HepG2 (cell line): ENCODE results near the gene S1PR5. TPM values are rescaled to one million over a fixed set of nuclear protein-coding genes. Genes with fewer than 3 reads are reported as not detected.

ENCODE experiments used
- ARHGAP35 ChIP-seq: sonication (generic); formaldehyde crosslinking; IDR thresholded peaks from 2 replicates; pipeline ENCODE4 v1.9.0; 2022; ENCODE audit warnings: mild to moderate bottlenecking, inconsistent platforms, moderate library complexity, missing genetic modification reagents, borderline replicate concordance
- CREM ChIP-seq, 2 experiments: sonication (generic) in 1 of 2; formaldehyde crosslinking in 1 of 2; IDR thresholded peaks; 2 replicates each; pipeline versions ENCODE4 v1.4.0 to v1.6.1; 2016 to 2020; ENCODE audit warnings: antibody characterized with exemption in 1 of 2, mild to moderate bottlenecking in 1 of 2, missing genetic modification reagents in 1 of 2
- FLYWCH1 ChIP-seq: sonication (generic); formaldehyde crosslinking; IDR thresholded peaks from 2 replicates; pipeline ENCODE4 v1.8.1; 2023; ENCODE audit warnings: mild to moderate bottlenecking, missing genetic modification reagents
- FOSL2 ChIP-seq: sonication (generic); formaldehyde crosslinking; IDR thresholded peaks from 2 replicates; pipeline ENCODE4 v1.4.0; 2020; ENCODE audit warnings: missing genetic modification reagents
- ISL2 ChIP-seq: sonication (generic); formaldehyde crosslinking; IDR thresholded peaks from 2 replicates; pipeline ENCODE4 v1.5.0; 2020; ENCODE audit warnings: missing genetic modification reagents
- KDM1A ChIP-seq: IDR thresholded peaks from 2 replicates; pipeline ENCODE4 v1.6.1; 2016; ENCODE audit warnings: missing compliant biosample characterization
- NCOA5 ChIP-seq: sonication (generic); formaldehyde crosslinking; IDR thresholded peaks from 2 replicates; pipeline ENCODE4 v1.4.0; 2020; ENCODE audit warnings: missing genetic modification reagents
- TEAD3 ChIP-seq: optimal IDR thresholded peaks from 2 replicates; pipeline ENCODE3; 2016; ENCODE audit warnings: borderline replicate concordance
- TOPORS ChIP-seq: sonication (generic); formaldehyde crosslinking; IDR thresholded peaks from 2 replicates; pipeline ENCODE4 v1.8.0; 2023; ENCODE audit warnings: mild to moderate bottlenecking, missing genetic modification reagents
- U2AF2 ChIP-seq: fragments of 200-400 bp; formaldehyde crosslinking; IDR thresholded peaks from 2 replicates; pipeline ENCODE4 v1.6.1; 2017; ENCODE audit warnings: low read depth, mild to moderate bottlenecking, low read length
- ZNF33B ChIP-seq: sonication (generic); formaldehyde crosslinking; IDR thresholded peaks from 2 replicates; pipeline ENCODE4 v1.5.1; 2020; ENCODE audit warnings: mild to moderate bottlenecking, missing genetic modification reagents
- polyA plus RNA-seq, 8 experiments: library from polyadenylated mRNA; depleted of rRNA in 3 of 8; stranded (reverse) in 7 of 8; unstranded in 1 of 8; fragments of >200 nt; fragmentation: Illumina TruSeq in 4 of 8; extraction: Trizol in 4 of 8; gene quantifications; 2 replicates each; pipeline versions ENCODE4 v1.2.1 to v1.2.3, GENCODE V29; 2011 to 2016; ENCODE audit warnings: low read depth in 4 of 8, missing spikeins in 1 of 8, mixed read lengths in 1 of 8; ENCODE audit not compliant: insufficient read depth in 1 of 8
- total RNA-seq, 5 experiments: library from RNA; depleted of rRNA; stranded (reverse); fragments of >200 nt; fragmentation: Illumina TruSeq; extraction: Trizol; gene quantifications; 2 replicates each; pipeline ENCODE4 v1.2.3, GENCODE V29; 2016; ENCODE audit warnings: low read depth in 1 of 5
- TF ChIP-seq, protein P1 (sequence below): sonication (generic); formaldehyde crosslinking; IDR thresholded peaks from 2 replicates; pipeline ENCODE4 v1.5.0; 2020; ENCODE audit warnings: mild to moderate bottlenecking, low read depth, missing genetic modification reagents, borderline replicate concordance
- TF ChIP-seq, protein P2 (sequence below): sonication (generic); formaldehyde crosslinking; IDR thresholded peaks from 2 replicates; pipeline ENCODE4 v1.5.0; 2020; ENCODE audit warnings: mild to moderate bottlenecking, missing genetic modification reagents, borderline replicate concordance
- TF ChIP-seq, protein P3 (sequence below): sonication (generic); formaldehyde crosslinking; IDR thresholded peaks from 2 replicates; pipeline ENCODE4 v1.8.0; 2022; ENCODE audit warnings: mild to moderate bottlenecking, missing genetic modification reagents, moderate library complexity
- TF ChIP-seq, protein P4 (sequence below): IDR thresholded peaks from 2 replicates; pipeline ENCODE4 v1.6.1; 2016; ENCODE audit warnings: low read depth, missing genetic modification reagents, missing compliant biosample characterization
- TF ChIP-seq, protein P5 (sequence below): sonication (generic); formaldehyde crosslinking; IDR thresholded peaks from 2 replicates; pipeline ENCODE4 v1.8.0; 2022; ENCODE audit warnings: low read depth, missing genetic modification reagents

The S1PR5 gene
- total and polyA plus RNA-seq, 2 of the 13 experiments (the other 11 are each of a cell fraction or from before 2014, with no cell fraction given): 0.04 TPM; not detected in 1

DNA sequence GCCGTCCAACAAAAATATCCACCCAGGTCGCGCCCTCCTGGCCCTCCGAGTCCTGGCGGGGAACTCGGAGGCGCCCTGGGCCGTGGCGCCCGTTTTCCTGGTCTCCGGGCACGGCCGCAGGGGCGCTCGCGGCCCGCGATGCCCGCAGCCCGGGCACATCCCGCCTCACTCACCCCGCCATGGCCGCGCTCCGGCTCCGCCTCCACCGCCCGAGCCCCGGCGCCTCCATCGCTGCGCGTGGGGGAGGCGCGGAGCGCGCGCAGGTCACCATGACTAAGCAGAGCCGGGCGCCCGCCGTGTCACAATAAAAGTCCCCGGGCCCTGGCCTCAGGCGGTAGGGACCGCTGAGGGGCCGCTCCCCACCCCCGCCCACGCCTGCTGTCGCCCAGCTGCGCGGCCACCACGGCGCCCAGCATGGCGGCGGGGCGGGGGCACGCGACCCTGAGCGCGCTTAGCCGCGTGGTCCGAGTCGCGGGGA lies 14.7 kb downstream of the S1PR5 start (continued):
- TF ChIP-seq CREM (IDR thresholded peaks at IDR 0.05) (no peak), CREM (CRISPR knock-in tag; IDR thresholded peaks at IDR 0.05) (no peak), NCOA5 (CRISPR knock-in tag) (no peak), TEAD3 (no peak), U2AF2 (no peak), ARHGAP35 (CRISPR knock-in tag) (no peak), ISL2 (CRISPR knock-in tag) (no peak), TOPORS (CRISPR knock-in tag) (peak; percentile 77; the same call in 1 of the 2 replicates), ZNF33B (CRISPR knock-in tag) (no peak), FOSL2 (CRISPR knock-in tag) (peak; percentile 87), FLYWCH1 (CRISPR knock-in tag) (0 out of 2 replicates have a peak, but pooled peaks have one; percentile 47), KDM1A (no peak)
- TF ChIP-seq, protein P1, sequence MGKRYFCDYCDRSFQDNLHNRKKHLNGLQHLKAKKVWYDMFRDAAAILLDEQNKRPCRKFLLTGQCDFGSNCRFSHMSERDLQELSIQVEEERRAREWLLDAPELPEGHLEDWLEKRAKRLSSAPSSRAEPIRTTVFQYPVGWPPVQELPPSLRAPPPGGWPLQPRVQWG (CRISPR knock-in tag): no peak
- TF ChIP-seq, protein P2, sequence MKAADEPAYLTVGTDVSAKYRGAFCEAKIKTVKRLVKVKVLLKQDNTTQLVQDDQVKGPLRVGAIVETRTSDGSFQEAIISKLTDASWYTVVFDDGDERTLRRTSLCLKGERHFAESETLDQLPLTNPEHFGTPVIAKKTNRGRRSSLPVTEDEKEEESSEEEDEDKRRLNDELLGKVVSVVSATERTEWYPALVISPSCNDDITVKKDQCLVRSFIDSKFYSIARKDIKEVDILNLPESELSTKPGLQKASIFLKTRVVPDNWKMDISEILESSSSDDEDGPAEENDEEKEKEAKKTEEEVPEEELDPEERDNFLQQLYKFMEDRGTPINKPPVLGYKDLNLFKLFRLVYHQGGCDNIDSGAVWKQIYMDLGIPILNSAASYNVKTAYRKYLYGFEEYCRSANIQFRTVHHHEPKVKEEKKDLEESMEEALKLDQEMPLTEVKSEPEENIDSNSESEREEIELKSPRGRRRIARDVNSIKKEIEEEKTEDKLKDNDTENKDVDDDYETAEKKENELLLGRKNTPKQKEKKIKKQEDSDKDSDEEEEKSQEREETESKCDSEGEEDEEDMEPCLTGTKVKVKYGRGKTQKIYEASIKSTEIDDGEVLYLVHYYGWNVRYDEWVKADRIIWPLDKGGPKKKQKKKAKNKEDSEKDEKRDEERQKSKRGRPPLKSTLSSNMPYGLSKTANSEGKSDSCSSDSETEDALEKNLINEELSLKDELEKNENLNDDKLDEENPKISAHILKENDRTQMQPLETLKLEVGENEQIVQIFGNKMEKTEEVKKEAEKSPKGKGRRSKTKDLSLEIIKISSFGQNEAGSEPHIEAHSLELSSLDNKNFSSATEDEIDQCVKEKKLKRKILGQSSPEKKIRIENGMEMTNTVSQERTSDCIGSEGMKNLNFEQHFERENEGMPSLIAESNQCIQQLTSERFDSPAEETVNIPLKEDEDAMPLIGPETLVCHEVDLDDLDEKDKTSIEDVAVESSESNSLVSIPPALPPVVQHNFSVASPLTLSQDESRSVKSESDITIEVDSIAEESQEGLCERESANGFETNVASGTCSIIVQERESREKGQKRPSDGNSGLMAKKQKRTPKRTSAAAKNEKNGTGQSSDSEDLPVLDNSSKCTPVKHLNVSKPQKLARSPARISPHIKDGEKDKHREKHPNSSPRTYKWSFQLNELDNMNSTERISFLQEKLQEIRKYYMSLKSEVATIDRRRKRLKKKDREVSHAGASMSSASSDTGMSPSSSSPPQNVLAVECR (CRISPR knock-in tag): peak; percentile 81; the same call in 1 of the 2 replicates
- TF ChIP-seq, protein P3, sequence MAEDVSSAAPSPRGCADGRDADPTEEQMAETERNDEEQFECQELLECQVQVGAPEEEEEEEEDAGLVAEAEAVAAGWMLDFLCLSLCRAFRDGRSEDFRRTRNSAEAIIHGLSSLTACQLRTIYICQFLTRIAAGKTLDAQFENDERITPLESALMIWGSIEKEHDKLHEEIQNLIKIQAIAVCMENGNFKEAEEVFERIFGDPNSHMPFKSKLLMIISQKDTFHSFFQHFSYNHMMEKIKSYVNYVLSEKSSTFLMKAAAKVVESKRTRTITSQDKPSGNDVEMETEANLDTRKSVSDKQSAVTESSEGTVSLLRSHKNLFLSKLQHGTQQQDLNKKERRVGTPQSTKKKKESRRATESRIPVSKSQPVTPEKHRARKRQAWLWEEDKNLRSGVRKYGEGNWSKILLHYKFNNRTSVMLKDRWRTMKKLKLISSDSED (CRISPR knock-in tag): no peak
- TF ChIP-seq, protein P4, sequence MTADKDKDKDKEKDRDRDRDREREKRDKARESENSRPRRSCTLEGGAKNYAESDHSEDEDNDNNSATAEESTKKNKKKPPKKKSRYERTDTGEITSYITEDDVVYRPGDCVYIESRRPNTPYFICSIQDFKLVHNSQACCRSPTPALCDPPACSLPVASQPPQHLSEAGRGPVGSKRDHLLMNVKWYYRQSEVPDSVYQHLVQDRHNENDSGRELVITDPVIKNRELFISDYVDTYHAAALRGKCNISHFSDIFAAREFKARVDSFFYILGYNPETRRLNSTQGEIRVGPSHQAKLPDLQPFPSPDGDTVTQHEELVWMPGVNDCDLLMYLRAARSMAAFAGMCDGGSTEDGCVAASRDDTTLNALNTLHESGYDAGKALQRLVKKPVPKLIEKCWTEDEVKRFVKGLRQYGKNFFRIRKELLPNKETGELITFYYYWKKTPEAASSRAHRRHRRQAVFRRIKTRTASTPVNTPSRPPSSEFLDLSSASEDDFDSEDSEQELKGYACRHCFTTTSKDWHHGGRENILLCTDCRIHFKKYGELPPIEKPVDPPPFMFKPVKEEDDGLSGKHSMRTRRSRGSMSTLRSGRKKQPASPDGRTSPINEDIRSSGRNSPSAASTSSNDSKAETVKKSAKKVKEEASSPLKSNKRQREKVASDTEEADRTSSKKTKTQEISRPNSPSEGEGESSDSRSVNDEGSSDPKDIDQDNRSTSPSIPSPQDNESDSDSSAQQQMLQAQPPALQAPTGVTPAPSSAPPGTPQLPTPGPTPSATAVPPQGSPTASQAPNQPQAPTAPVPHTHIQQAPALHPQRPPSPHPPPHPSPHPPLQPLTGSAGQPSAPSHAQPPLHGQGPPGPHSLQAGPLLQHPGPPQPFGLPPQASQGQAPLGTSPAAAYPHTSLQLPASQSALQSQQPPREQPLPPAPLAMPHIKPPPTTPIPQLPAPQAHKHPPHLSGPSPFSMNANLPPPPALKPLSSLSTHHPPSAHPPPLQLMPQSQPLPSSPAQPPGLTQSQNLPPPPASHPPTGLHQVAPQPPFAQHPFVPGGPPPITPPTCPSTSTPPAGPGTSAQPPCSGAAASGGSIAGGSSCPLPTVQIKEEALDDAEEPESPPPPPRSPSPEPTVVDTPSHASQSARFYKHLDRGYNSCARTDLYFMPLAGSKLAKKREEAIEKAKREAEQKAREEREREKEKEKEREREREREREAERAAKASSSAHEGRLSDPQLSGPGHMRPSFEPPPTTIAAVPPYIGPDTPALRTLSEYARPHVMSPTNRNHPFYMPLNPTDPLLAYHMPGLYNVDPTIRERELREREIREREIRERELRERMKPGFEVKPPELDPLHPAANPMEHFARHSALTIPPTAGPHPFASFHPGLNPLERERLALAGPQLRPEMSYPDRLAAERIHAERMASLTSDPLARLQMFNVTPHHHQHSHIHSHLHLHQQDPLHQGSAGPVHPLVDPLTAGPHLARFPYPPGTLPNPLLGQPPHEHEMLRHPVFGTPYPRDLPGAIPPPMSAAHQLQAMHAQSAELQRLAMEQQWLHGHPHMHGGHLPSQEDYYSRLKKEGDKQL (CRISPR knock-in tag): peak; percentile 62; the same call in 1 of the 2 replicates
- TF ChIP-seq, protein P5, sequence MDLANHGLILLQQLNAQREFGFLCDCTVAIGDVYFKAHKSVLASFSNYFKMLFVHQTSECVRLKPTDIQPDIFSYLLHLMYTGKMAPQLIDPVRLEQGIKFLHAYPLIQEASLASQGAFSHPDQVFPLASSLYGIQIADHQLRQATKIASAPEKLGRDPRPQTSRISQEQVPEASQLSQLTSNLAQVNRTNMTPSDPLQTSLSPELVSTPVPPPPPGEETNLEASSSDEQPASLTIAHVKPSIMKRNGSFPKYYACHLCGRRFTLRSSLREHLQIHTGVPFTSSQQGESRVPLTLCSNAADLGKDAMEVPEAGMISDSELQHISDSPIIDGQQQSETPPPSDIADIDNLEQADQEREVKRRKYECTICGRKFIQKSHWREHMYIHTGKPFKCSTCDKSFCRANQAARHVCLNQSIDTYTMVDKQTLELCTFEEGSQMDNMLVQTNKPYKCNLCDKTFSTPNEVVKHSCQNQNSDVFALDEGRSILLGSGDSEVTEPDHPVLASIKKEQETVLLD (CRISPR knock-in tag): peak; percentile 82
